GM21526 (cell line): Measurements from ENCODE around the gene KIF26A.

Source experiments
- ATAC-seq: cut with Tn5 transposase; IDR thresholded peaks from one replicate; pipeline ENCODE4 v1.9.1; 2021; ENCODE audit warnings: moderate library complexity; ENCODE audit not compliant: unreplicated experiment, low FRiP score

The KIF26A gene

DNA sequence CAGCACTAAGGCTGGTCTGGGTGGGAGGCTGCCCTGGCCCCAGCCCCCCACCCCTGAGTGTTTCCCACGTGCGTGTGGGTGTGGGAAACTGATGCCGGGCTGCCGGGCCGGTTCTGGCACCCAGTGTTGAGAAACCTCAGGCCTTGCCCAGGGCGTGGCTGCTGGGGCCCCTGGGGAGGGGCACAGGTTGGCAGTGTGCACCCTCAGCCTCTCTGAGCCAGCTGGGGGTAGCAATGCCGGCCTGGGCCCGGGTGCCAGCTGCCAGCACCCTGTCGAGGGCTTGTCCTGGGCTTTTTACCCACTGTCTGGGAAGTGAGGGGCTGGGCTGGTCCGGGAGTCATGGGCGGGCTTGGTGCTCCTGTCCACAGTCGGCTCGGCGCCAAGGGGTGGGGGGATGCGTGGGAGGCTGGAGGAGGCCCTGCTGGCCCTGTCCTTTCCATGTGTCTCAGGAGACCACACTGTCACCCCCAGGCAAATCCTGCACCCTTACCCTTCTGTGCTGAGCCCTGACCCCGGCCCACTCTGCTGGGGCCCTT lies 37.2 kb upstream of the KIF26A start:
- no peak for ATAC-seq

DNA sequence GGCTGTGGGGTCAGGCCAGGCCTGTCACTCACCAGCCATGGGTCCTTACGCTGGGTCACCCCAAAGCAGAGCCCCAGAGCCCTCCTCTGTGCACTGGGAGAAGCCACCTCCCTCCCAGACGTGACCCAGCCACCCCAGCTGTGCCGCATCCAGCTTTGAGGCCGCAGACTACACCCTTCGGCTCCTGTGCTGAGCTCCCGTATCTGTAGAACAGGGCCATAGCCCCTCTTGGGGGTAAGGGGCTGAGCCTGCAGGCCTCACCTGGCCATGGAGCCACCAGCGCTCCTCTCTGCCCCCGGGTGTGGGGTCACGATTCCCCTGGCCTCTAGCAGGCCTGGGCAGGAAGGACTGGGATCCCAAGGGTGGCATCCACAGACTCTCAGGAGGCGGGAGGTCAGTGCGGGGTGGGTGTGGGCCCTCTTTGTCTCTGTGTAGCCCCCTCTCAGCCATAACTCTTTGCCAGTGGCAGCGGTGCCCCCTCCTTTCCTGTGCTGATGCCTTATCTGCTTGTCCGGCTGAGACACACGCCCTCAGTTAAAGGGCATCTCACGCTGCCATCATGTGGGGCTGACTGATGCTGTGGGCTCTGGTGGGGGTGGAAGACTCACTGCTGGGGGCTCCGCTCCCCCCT lies 36.6 kb upstream of the KIF26A start:
- no peak for ATAC-seq

DNA sequence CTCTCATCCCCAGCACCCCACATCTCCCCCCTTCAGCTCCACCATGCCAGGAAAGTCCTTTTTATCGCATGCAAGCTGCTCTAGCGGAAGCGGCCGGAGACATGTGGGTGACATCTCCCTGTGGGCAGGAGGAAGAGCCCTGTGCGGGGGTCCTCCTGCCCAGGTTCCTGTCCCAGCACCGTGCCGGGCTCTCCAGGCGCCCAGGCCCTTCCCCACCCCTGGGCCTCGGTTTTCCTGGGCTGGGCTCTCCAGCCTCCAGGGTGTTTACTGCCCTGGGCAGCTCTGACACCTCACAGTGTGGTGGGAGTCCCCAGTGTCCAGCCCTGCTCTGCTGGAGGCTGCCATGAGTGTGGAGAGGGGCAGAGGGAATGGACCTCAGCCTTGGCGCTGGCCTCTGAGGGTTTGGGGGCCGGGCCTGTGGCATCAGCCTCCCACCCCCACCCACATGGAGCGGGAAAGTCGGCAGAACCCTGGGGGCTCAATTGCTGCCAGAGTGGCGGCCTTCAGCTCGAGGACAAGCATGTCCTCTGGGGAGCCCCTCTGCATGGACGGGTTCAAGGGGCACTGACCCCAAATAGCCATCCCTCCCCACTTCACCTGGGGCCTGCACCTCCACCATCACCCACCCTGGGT lies 36.0 kb upstream of the KIF26A start:
- no peak for ATAC-seq

DNA sequence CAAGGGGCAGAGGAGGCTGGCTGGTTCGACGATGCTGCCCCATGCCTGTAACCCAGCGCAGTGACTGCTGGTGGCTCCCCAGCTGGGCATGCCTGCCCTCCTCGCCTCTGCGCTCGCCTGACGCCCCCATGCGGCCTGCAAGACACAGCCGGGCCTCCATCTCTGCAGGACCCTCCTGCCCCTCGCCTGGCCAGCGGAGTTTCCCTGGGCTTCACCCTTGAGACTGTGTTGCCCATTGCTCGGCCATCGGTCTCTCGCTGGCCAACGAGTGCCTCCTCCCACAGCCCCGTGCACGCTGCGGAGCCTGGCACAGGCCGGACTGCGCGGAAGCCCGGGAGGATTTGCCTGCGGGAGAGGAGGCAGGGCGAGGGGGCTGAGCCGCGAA lies 35.3 kb upstream of the KIF26A start:
- no peak for ATAC-seq

DNA sequence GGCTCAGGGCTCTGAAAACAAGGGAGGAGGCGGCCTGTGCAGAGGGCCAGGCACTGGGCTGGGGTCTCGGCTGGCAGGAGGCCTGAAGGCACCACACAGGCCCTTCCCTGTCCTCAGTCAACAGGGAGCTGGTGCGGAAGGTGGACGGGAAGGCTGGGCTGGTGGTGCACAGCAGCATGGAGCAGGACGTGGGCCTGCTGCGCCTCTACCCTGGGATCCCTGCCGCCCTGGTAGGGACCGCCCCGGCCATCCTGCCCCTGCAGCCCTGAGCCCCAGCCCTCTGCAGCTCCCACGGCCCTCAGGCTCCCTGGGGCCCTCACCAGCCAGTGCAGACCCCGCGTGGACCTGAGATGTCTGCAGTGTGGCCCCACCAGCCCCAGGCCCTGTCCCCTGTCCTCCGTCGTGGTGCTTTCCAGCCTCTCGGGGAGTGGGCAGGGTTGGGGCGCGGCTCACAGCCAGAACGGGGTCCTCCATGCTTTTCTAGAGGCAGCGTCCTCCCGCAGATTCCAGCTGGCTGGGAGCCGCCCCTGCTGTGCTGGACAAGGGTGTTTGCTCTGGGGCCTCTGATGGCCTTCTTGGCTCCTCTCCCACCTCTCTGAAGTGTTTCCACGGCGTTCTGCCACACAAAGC lies 34.8 kb upstream of the KIF26A start:
- no peak for ATAC-seq

- ATAC-seq, result no peak
These were observed 34.1 kb upstream of the KIF26A start for GRCh38 chr14:104104076-104104901.

- ATAC-seq, result no peak
These were observed 33.1 kb upstream of the KIF26A start for GRCh38 chr14:104105071-104105821.

DNA sequence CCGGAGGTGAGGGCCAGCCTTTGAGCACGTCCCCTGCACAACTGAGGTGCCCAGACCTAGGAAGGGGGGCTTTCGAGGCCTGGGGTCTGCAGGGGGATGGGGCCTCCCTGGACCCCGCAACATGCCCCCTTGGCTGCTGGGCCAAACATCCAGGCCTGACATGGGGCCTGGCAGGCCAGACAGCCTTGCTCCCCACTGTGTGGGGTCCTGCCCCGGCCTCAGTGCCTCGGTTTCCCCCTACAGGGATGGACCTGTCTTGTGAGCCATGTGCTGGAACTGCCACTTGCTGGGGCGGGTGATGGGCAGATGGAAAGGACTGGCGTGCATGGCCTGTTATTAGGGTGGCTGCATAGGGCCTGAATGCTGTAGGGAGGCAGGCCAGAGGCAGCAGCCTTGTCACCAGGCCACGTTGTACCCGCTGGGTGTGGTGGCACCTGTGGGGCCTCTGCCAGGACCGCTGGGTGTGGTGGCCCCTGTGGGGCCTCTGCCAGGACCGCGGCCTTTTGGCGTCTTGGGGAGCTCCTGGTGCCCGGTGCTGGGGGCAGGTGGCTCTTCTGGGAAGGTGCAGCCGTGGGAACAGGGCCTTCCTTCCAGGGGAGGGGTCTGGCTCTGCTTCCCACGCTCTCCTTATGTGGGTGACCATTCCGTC lies 32.4 kb upstream of the KIF26A start:
- ATAC-seq, result no peak

DNA sequence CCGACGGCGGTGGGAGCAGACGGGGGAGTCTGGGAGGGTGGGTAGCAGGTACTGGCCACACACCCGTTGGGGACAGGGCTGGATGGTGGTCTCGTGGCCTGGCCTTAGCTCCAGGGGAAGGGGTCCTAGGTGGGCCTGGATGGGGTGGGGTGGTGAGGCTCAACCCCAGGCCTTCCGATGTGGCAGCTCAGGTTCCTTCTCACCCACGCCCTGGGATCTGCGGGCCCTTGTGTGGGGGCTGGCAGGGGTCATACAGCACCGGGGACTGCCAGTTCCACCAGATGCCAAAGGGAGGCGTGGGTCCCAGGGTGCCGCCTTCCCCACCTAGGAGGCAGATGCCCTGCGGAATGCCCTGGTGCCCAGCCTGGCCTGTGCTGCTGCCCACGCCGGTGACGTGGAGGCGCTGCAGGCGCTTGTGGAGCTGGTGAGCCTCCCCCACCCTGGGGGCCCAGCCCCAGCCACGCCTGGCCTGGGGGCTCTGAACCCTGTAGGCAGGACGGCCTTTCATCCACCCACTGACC lies 31.9 kb upstream of the KIF26A start:
- ATAC-seq, result no peak

DNA sequence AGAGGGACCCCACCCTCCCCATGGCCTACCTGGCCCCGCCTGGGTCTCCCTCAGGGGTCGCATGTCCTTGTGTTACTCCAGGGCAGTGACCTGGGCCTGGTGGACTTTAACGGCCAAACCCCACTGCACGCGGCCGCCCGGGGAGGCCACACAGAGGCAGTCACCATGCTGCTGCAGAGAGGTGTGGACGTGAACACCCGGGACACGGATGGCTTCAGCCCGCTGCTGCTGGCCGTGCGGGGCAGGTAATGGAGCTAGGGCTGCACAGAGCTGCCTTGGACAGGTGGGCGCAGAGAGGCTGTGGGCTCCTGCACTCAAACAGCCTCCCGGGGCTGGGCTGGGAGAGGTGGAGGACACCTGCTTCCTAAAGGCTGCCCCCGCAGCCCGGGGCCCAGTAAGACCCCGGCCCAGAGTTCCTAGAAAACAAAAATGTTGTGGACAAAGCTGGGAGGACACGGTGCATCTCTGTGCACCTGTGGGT lies 31.2 kb upstream of the KIF26A start:
- no peak for ATAC-seq

DNA sequence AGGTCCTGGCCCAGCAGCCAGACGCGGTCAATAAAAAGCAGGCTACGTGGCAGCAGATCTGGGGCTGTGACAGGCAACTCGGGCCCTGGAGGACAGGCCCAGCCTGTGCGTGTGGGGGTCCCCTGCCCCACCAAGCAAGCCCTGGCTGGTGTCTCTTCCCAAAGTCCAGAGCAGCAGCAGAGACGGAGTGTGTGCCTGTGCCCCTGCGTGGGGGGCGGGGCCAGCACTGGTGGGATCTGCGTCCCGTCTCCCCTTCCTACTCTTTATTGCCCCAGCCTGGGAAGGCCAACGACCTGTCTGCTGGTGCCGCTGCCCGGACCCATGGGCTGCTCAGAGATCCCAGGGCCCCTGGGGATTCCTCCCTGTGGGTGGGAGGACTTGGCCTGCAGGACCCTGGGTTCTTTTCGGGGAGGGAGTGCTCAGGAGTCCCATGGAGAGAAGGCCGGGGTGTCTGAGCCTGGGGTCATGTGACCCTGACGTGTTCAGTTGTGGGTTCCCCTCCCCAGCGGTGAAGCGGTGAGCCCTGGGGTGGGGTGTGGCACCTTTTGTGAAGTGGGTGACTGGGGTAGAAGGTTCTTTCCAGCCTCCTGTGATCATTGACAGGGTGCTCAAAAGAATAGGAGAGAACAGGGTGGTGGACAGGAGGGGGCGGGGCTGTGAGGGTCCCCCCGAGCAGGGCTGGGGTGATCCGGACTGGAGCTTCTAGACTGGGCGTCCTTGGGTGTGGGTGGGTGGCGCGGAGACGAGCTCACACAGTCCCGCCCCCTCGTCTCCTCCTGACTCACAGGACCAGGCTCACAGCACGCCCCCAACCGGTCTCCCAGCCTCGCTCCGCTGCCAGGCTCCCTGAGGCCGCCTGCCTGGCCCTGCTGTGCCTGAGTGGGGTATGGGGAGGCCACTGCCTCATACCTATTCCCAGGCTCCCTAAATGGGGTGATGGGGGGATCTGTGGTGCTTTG lies 30.5 kb upstream of the KIF26A start:
- ATAC-seq, result no peak

GRCh38 chr14:104108570-104109541 lies 29.5 kb upstream of the KIF26A start:
- ATAC-seq, result no peak

DNA sequence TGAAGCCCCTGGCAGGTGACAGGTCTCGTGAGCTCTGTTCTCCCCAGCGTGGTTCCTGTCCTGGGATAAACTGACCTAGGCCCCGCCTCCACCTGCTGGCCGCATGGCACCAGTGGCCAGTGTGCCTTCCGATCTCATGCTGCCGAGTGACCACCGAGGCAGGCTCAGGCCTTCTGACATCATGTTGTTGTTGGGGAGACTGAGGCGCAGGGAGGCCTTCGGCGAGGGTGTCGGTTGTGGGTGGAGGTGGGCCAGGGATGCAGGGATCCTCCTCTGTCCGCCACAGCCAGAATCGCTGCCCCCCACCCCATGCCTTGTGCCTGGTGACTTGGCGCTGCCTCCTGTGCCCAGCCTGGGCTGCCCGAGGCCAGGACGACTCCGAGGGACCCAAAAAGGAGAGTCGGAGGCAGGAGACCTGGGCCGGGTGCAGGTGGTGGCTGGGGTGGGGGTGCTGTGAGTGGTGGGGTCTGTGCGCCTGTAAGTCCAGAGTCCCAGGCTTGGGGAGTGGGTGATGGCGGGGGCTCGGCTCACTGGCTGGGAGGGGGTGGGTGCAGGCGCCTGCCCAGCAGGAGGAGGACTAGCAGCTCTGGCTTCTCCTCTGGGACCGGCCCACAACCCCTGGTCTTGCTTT lies 28.5 kb upstream of the KIF26A start:
- no peak for ATAC-seq

- no peak for ATAC-seq
These were observed 27.7 kb upstream of the KIF26A start for GRCh38 chr14:104110491-104111209.

DNA sequence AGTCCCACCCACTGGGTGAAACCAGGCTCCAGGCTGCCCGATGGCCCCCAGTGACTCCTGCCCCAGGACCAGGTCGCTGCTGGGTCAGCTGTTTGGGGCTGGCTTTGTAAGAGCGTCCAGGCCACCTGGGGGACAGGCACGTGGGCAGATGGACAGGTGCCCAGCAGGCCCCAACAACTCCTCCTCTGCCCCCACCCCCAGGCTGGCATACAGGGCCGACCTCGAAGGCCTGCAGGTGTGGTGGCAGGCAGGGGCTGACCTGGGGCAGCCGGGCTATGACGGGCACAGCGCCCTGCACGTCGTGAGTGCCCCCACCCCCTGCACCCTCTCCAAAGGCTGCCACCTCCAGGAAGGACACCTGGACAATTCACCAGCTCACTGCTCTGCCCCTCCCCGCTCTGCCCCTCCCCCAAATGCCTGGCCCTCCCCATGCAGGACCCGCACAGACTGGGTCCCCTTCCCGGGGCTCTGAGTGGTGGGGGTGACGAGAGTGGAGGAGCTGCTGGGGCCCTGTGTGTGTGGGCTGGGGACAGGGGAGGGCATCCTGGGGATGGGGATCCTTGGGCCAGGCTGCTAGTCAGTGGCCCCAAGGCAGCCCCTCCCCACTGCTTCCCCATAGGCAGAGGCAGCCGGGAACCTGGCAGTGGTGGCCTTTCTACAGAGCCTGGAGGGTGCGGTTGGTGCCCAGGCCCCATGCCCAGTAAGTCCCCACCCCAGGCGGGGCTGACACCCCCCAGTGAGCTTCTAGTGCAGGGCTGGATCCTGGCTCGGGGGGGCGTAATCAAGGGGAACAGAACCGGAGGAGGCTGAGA lies 26.9 kb upstream of the KIF26A start:
- no peak for ATAC-seq
